HG03196 (cell line): Measurements from ENCODE around the gene PCAT7.

Experiments used
- ATAC-seq: cut with Tn5 transposase; IDR thresholded peaks from one replicate; pipeline ENCODE4 v1.9.1; 2021; ENCODE audit not compliant: unreplicated experiment

The PCAT7 gene

GRCh38 chr9:94602666-94603065 lies 47.8 kb downstream of the PCAT7 start:
- no peak for ATAC-seq

- ATAC-seq = no peak
These were observed 48.6 kb downstream of the PCAT7 start for GRCh38 chr9:94603259-94604160.

GRCh38 chr9:94606646-94607422 lies 52.0 kb downstream of the PCAT7 start:
- no peak for ATAC-seq

DNA sequence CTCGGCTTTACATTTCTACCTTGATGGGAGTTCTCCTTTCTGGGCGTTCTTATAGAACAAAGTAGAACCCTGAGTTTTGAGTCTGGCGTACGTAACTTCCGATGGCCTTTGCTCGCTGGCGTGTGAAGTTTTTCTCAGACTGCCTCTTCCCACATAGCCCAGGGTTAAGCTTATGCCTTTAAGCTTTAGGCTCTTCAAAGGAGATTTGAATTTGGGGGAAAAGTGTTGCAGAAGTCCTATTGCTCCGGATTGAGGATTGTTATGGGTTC lies 52.5 kb downstream of the PCAT7 start:
- no peak for ATAC-seq

- no peak for ATAC-seq
These were observed 55.3 kb downstream of the PCAT7 start for GRCh38 chr9:94610181-94610606.

GRCh38 chr9:94611638-94612068 lies 56.8 kb downstream of the PCAT7 start:
- ATAC-seq = no peak

- ATAC-seq = no peak
These were observed 57.2 kb downstream of the PCAT7 start for GRCh38 chr9:94612071-94612470.

DNA sequence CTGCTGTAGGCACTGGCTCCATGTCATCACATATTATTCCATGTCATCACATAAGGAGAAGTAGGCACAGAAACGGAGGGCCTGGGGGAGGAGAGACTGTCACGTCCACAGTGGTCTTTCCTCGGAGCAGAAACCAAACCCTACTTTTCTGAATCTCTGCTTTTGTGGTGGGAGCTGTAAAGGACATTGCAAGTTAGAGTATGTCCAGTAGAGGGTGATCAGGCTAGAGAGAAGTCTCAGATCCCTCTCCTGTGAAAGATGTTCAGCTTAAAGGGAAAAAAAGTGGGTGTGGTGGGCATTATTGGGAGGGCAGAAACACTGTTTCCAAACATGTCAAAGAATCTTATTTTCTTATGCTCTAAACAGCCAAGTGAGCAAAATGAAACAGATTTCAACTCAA lies 58.1 kb downstream of the PCAT7 start:
- no peak for ATAC-seq

DNA sequence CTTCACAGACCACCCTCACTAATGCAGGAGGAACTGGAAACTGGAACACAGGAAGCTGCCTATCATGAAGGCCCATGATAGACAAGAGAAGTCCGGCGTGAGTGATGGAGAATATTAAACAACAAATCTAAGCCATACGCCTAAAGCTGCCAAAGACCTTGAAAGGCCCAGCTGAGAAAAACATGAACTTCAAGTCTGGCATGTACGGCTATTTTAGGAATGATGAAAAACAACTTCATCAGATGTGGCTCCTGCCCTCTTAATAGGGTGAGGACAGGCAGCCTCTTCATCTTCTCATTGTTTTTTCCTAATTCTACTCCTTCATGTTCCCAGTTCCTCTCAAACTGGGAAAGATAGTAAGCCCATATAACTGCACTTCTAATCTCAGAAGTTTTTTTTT lies 64.1 kb downstream of the PCAT7 start:
- no peak for ATAC-seq
